Prostate gland (tissue), 2 donors: ENCODE data around the gene NR2C2. TPM values are rescaled to one million over a fixed set of nuclear protein-coding genes. Genes with fewer than 3 reads are reported as not detected.

Experiments used
- DNase-seq: peaks from one replicate; pipeline ENCODE4 v3.0.0-alpha.2; 2019; ENCODE audit warnings: low spot score
- H3K27ac ChIP-seq, 2 donors: fragments of 200-600 bp; sonication (generic); 2 replicates each; pipeline ENCODE4 v1.5.1; 2017 to 2019
- H3K27me3 ChIP-seq: fragments of 200-600 bp; sonication (generic); replicated peaks from 2 replicates; pipeline ENCODE4 v1.5.1; 2019; ENCODE audit not compliant: insufficient read depth
- H3K36me3 ChIP-seq, 2 donors: fragments of 200-600 bp; sonication (generic); 1 replicate in 1 of 2; 2 replicates in 1 of 2; pipeline versions ENCODE4 v1.5.1 to v1.8.1; 2017 to 2019
- H3K4me1 ChIP-seq: fragments of 200-600 bp; sonication (generic); replicated peaks from 2 replicates; pipeline ENCODE4 v1.5.1; 2019
- H3K4me3 ChIP-seq, 2 donors: fragments of 200-600 bp; sonication (generic); 2 replicates each; pipeline ENCODE4 v1.5.1; 2017 to 2019
- H3K9me3 ChIP-seq: fragments of 200-600 bp; sonication (generic); 2 replicates; pipeline ENCODE4 v1.5.1; 2017
- POLR2A ChIP-seq: fragments of 450-650 bp; IDR thresholded peaks from one replicate; pipeline ENCODE4 v1.6.1; 2016; ENCODE audit warnings: antibody characterized with exemption, mild to moderate bottlenecking
- POLR2AphosphoS5 ChIP-seq: sonication (generic); formaldehyde crosslinking; IDR thresholded peaks from one replicate; pipeline ENCODE4 v1.6.1; 2017; ENCODE audit warnings: antibody characterized with exemption
- WGBS: methylation state at CpG from one replicate; pipeline ENCODE4 v1.1.5; 2018; 5-methylcytosine and 5-hydroxymethylcytosine counted together
- intact Hi-C: fragments of 100-400 bp; cut with DNase I; formaldehyde crosslinking; loops from one replicate; pipeline ENCODE4 v1.14.2; 2022
- total RNA-seq, 2 donors: library from RNA; depleted of rRNA; stranded (reverse); fragments of >200 nt; gene quantifications; one replicate each; pipeline ENCODE4 v1.1.0, GENCODE V29; 2016
- TF ChIP-seq, protein P1 (sequence below), 4 experiments: fragments of 200-600 bp in 2 of 4; fragments of 450-650 bp in 2 of 4; sonication (generic) in 2 of 4; IDR thresholded peaks; 1 replicate in 3 of 4; 2 replicates in 1 of 4; pipeline ENCODE4 v1.5.1; 2016 to 2019; ENCODE audit warnings: antibody characterized with exemption in 4 of 4, mild to moderate bottlenecking in 2 of 4, moderate library complexity in 2 of 4

Gene NR2C2
- total RNA-seq, 2 donors from 2014 or later = 36.8 to 78.5 TPM

DNA sequence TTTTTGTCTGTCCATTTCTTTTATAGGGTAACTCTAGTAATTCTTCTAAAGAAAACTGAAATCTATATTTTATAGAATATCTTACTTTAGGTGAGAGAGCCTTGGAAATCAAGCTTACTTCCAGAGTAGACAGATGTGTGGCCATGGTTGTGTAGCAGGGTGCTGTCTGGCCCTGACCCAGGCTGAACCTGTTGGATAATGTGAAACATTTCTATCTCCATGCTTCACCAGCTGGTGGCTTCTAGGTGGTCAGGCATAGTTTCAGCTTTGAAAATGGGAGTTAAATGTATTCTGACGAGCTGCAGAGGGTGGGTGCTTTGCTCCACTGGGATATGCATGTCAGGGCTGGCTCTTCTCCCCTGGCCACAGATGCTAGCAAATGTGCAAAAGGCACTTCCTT is 20.8 kb upstream of the NR2C2 start:
- H3K4me1 ChIP-seq = no peaks in the 10 kb centered on the region
- DNase-seq = no peak
- no peaks in the 10 kb centered on the region for H3K9me3 ChIP-seq
- H3K4me3 ChIP-seq = no peak overlapping the region
- H3K36me3 ChIP-seq = no peaks in the 10 kb centered on the region
- TF ChIP-seq, protein P1, sequence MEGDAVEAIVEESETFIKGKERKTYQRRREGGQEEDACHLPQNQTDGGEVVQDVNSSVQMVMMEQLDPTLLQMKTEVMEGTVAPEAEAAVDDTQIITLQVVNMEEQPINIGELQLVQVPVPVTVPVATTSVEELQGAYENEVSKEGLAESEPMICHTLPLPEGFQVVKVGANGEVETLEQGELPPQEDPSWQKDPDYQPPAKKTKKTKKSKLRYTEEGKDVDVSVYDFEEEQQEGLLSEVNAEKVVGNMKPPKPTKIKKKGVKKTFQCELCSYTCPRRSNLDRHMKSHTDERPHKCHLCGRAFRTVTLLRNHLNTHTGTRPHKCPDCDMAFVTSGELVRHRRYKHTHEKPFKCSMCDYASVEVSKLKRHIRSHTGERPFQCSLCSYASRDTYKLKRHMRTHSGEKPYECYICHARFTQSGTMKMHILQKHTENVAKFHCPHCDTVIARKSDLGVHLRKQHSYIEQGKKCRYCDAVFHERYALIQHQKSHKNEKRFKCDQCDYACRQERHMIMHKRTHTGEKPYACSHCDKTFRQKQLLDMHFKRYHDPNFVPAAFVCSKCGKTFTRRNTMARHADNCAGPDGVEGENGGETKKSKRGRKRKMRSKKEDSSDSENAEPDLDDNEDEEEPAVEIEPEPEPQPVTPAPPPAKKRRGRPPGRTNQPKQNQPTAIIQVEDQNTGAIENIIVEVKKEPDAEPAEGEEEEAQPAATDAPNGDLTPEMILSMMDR (IDR thresholded peaks at IDR 0.05) = no peak
- TF ChIP-seq POLR2AphosphoS5 = no peak
- no peak for TF ChIP-seq POLR2A
- 55% methylated on average over 1 of the region's 1 CpG for WGBS
- no peak overlapping the region for H3K27ac ChIP-seq
- intact Hi-C loops = loop anchor here (5.0 to 10.0 kb wide), 2 partner anchors 116 to 278 kb away; partner anchors contain the start of gene CAPN7
- H3K27me3 ChIP-seq = no peaks in the 10 kb centered on the region

DNA sequence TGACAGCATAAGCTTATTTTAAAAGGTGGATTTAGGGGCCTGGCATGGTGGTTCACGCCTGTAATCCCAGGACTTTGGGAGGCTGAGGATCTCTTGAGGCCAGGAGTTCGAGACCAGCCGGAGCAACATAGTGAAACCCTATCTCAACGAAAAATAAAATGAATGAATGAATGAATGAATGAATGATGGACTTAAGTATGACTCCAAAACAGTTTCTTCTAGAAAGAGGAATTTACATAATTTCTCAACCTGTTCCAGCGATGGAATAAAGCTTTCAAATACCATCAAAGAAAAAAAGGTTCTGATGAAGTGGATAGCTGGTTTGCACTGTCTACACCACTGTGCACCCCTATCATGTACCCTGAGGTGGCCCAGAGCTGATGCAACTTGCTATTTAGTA is 20.1 kb upstream of the NR2C2 start:
- Histone ChIP-seq H3K36me3 (no peaks in the 10 kb centered on the region), H3K4me3 (no peak overlapping the region), H3K9me3 (no peaks in the 10 kb centered on the region), H3K4me1 (no peaks in the 10 kb centered on the region), H3K27ac (no peak overlapping the region), H3K27me3 (no peaks in the 10 kb centered on the region)
- intact Hi-C loops = loop anchor here (5.0 to 10.0 kb wide), 2 partner anchors 115 to 277 kb away; partner anchors contain the start of gene CAPN7
- WGBS = 90% methylated on average over 5 of the region's 5 CpGs
- TF ChIP-seq POLR2AphosphoS5 (no peak), POLR2A (no peak)
- TF ChIP-seq, protein P1 (IDR thresholded peaks at IDR 0.05) = no peak
- no peak for DNase-seq

DNA sequence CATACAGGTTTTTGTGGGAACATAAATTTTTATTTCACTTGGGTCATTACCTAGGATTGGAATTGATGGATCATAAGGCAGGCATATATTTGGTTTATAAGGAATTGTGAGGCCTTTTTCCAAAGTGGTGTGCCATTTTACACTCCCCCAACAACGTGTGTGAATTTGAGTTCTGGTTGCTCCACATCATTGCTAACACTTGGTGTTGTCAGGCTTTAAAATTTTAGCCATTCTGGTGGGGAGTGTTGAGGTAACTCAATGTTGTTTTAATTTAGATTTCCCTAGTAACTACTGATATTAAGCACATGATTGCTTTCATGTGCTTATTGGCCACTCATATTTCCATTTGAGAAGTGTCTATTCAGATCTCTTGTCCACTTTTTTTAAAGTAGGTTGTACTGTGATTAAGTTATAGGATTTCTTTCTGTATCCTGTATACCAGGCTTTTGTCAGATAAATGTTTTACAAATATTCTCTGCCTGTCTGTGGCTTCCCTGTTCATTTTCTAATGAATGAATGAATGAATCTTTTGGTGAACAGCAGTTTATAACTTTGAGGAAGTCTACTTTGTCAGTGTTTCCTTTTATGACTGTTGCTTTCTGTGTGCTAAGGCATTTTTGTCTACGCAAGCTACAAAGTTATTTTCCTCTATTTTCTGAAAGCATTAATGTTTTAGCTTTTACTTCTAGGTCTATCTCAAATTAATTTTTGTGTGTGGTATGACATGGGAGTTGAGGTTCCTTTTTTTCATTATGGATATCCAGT is 17.9 kb upstream of the NR2C2 start:
- H3K36me3 ChIP-seq = no peaks in the 10 kb centered on the region
- intact Hi-C loops = loop anchor here (5.0 to 10.0 kb wide), 2 partner anchors 113 to 275 kb away; partner anchors contain the start of gene CAPN7
- WGBS = 86% methylated on average over 2 of the region's 2 CpGs
- no peaks in the 10 kb centered on the region for H3K9me3 ChIP-seq
- H3K27me3 ChIP-seq = no peaks in the 10 kb centered on the region
- TF ChIP-seq POLR2A (no peak), POLR2AphosphoS5 (no peak)
- TF ChIP-seq, protein P1 (IDR thresholded peaks at IDR 0.05) = no peak
- H3K4me1 ChIP-seq = no peaks in the 10 kb centered on the region
- no peak for DNase-seq
- no peak overlapping the region for H3K4me3 ChIP-seq
- no peak overlapping the region for H3K27ac ChIP-seq

DNA sequence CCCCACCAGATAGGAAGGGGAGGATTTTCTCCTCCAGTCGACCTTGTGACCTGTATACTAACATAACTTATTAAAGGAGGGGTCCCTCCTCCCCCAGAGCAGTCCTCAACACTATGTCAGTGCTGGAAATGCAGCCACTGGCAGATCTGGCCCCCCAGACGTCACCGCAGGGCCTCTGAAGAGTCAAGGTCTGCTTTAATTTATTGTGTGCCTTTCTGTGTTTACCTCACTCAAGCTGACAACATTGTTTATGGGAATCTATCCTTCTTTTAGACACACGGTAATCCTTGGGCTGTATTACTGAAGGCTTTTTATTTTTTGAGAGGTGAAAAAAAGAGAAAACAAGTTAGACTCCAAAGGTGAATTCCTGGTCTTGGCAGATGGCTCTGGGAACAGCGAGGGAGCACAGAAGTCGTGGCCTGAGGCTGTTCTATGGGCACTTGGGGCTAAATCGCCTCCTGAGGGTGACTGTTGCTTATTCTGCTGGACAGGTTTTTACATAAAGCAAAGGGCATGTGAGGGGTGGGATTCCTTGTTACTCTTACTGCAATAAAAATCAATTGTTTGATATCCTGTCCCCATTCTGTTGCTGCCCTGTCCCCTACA is 13.5 kb upstream of the NR2C2 start:
- no peaks in the 10 kb centered on the region for H3K36me3 ChIP-seq
- H3K4me1 ChIP-seq = no peaks in the 10 kb centered on the region
- no peaks in the 10 kb centered on the region for H3K27me3 ChIP-seq
- WGBS = 44% methylated on average over 7 of the region's 7 CpGs
- intact Hi-C loops = no loop called here
- H3K27ac ChIP-seq = no peak overlapping the region
- no peaks in the 10 kb centered on the region for H3K9me3 ChIP-seq
- DNase-seq = no peak
- H3K4me3 ChIP-seq = no peak overlapping the region
- TF ChIP-seq POLR2A = no peak
- TF ChIP-seq POLR2AphosphoS5 = no peak
- TF ChIP-seq, protein P1 (IDR thresholded peaks at IDR 0.05) = no peak
